SHP77 treated with DMSO at 0.1 percent for 48 hours (cell line): ENCODE data around the gene ADAMTS3.
"Not testable (repeated sequence)": the region's sequence is repeated elsewhere in the genome, so short reads cannot be mapped to it uniquely, and the experiment has no call there.

Source experiments
- DNase-seq: peaks from one replicate; lab custom pipeline; 2025; lab: John Stamatoyannopoulos, UW

The ADAMTS3 gene

GRCh38 chr4:72552447-72552846 lies 16.6 kb downstream of the ADAMTS3 start:
- DNase-seq: no peak

- no peak for DNase-seq
Measured at GRCh38 chr4:72546456-72546855, 22.6 kb downstream of the ADAMTS3 start.

- not testable (repeated sequence) for DNase-seq
Measured at GRCh38 chr4:72540694-72541093, 28.3 kb downstream of the ADAMTS3 start.

- no peak for DNase-seq
Measured at GRCh38 chr4:72538006-72538405, 31.0 kb downstream of the ADAMTS3 start.

GRCh38 chr4:72536443-72536842 lies 32.6 kb downstream of the ADAMTS3 start:
- DNase-seq: no peak

GRCh38 chr4:72531768-72532290 lies 37.2 kb downstream of the ADAMTS3 start:
- no peak for DNase-seq

GRCh38 chr4:72531322-72531721 lies 37.7 kb downstream of the ADAMTS3 start:
- no peak for DNase-seq

- DNase-seq: no peak
Measured at GRCh38 chr4:72529148-72529822, 39.7 kb downstream of the ADAMTS3 start.

GRCh38 chr4:72527038-72527646 lies 41.9 kb downstream of the ADAMTS3 start:
- DNase-seq: no peak

GRCh38 chr4:72525938-72526337 lies 43.1 kb downstream of the ADAMTS3 start:
- no peak for DNase-seq

- DNase-seq: no peak
Measured at GRCh38 chr4:72522440-72522839, 46.6 kb downstream of the ADAMTS3 start.

- no peak for DNase-seq
Measured at GRCh38 chr4:72513227-72513626, 55.8 kb downstream of the ADAMTS3 start.

- no peak for DNase-seq
Measured at GRCh38 chr4:72507860-72508419, 61.1 kb downstream of the ADAMTS3 start.

- no peak for DNase-seq
Measured at GRCh38 chr4:72507167-72507566, 61.9 kb downstream of the ADAMTS3 start.

GRCh38 chr4:72505314-72505744 lies 63.7 kb downstream of the ADAMTS3 start:
- peak; percentile 28 for DNase-seq

- DNase-seq: no peak
Measured at GRCh38 chr4:72500214-72500613, 68.8 kb downstream of the ADAMTS3 start.

GRCh38 chr4:72496119-72496518 lies 72.9 kb downstream of the ADAMTS3 start:
- DNase-seq: no peak

GRCh38 chr4:72494156-72494555 lies 74.9 kb downstream of the ADAMTS3 start:
- DNase-seq: no peak

GRCh38 chr4:72489267-72489666 lies 79.8 kb downstream of the ADAMTS3 start:
- DNase-seq: no peak

GRCh38 chr4:72486991-72487390 lies 82.0 kb downstream of the ADAMTS3 start:
- no peak for DNase-seq

- DNase-seq: no peak
Measured at GRCh38 chr4:72484981-72485380, 84.0 kb downstream of the ADAMTS3 start.

GRCh38 chr4:72473434-72473900 lies 95.6 kb downstream of the ADAMTS3 start:
- no peak for DNase-seq

GRCh38 chr4:72471816-72472215 lies 97.2 kb downstream of the ADAMTS3 start:
- no peak for DNase-seq
